Dendritic cell treated with granulocyte-macrophage colony-stimulating factor and Interleukin-4, amounts not matched to agents 40 ng/mL and 50 ng/mL, for 4 days (primary cell): ENCODE results near the gene STXBP1.

Experiments
- H3K27ac Mint-ChIP-seq: one replicate; pipeline ENCODE4 v1.8.0; 2022; ENCODE audit warnings: mild to moderate bottlenecking, mixed read lengths
- H3K27me3 Mint-ChIP-seq: one replicate; pipeline ENCODE4 v1.8.0; 2022; ENCODE audit warnings: mild to moderate bottlenecking, mixed read lengths
- H3K36me3 Mint-ChIP-seq: one replicate; pipeline ENCODE4 v1.8.0; 2022; ENCODE audit warnings: low read depth, mixed read lengths
- H3K4me1 Mint-ChIP-seq: one replicate; pipeline ENCODE4 v1.8.0; 2022; ENCODE audit warnings: low read depth, mixed read lengths
- H3K4me3 Mint-ChIP-seq: one replicate; pipeline ENCODE4 v1.8.0; 2022; ENCODE audit warnings: mild to moderate bottlenecking, moderate library complexity, mixed read lengths
- H3K9me3 Mint-ChIP-seq: one replicate; pipeline ENCODE4 v1.8.0; 2022; ENCODE audit warnings: mixed read lengths
- intact Hi-C: fragments of 100-400 bp; cut with micrococcal nuclease; formaldehyde crosslinking; loops from one replicate; pipeline ENCODE4 v1.15.0; 2022

STXBP1 gene

GRCh38 chr9:127707766-127708165, 95.7 kb downstream of the STXBP1 start:
- no peak overlapping the region for H3K27ac Mint-ChIP-seq
- intact Hi-C loops: no loop called here

GRCh38 chr9:127708952-127709587, 97.0 kb downstream of the STXBP1 start:
- Mint-ChIP-seq H3K4me1 (peaks cover 24% of the 10 kb centered on the region), H3K27ac (no peak overlapping the region), H3K4me3 (no peak overlapping the region), H3K27me3 (peaks cover 23% of the 10 kb centered on the region), H3K9me3 (peaks cover 8% of the 10 kb centered on the region), H3K36me3 (peaks cover 13% of the 10 kb centered on the region)
- intact Hi-C loops: no loop called here

More at GRCh38 chr9:127707766-127708165, 95.7 kb downstream of the STXBP1 start:
- Mint-ChIP-seq H3K27me3 (peaks cover 23% of the 10 kb centered on the region), H3K36me3 (peaks cover 13% of the 10 kb centered on the region), H3K4me3 (no peak overlapping the region), H3K9me3 (peaks cover 8% of the 10 kb centered on the region), H3K4me1 (peaks cover 24% of the 10 kb centered on the region)

GRCh38 chr9:127710204-127710783, 98.2 kb downstream of the STXBP1 start:
- intact Hi-C loops: no loop called here
- Mint-ChIP-seq H3K27ac (no peak overlapping the region), H3K9me3 (peaks cover 8% of the 10 kb centered on the region), H3K4me3 (no peak overlapping the region), H3K4me1 (peaks cover 30% of the 10 kb centered on the region), H3K27me3 (peaks cover 25% of the 10 kb centered on the region), H3K36me3 (peaks cover 17% of the 10 kb centered on the region)

- H3K4me3 Mint-ChIP-seq: no peak overlapping the region
- H3K9me3 Mint-ChIP-seq: peaks cover 8% of the 10 kb centered on the region
- intact Hi-C loops: no loop called here
- H3K4me1 Mint-ChIP-seq: peaks cover 36% of the 10 kb centered on the region
- H3K36me3 Mint-ChIP-seq: peaks cover 21% of the 10 kb centered on the region
- peaks cover 25% of the 10 kb centered on the region for H3K27me3 Mint-ChIP-seq
- H3K27ac Mint-ChIP-seq: no peak overlapping the region
These were observed 99.2 kb downstream of the STXBP1 start for GRCh38 chr9:127711226-127711701.

- Mint-ChIP-seq H3K27ac (no peak overlapping the region), H3K4me3 (no peak overlapping the region), H3K27me3 (peaks cover 24% of the 10 kb centered on the region), H3K36me3 (peaks cover 21% of the 10 kb centered on the region), H3K4me1 (peaks cover 34% of the 10 kb centered on the region), H3K9me3 (peaks cover 8% of the 10 kb centered on the region)
- intact Hi-C loops: no loop called here
These were observed 99.8 kb downstream of the STXBP1 start for GRCh38 chr9:127711831-127712274.

GRCh38 chr9:127712371-127712770, 100.3 kb downstream of the STXBP1 start:
- Mint-ChIP-seq H3K27me3 (peaks cover 23% of the 10 kb centered on the region), H3K9me3 (peaks cover 8% of the 10 kb centered on the region), H3K27ac (no peak overlapping the region), H3K36me3 (peaks cover 21% of the 10 kb centered on the region), H3K4me1 (peaks cover 30% of the 10 kb centered on the region), H3K4me3 (no peak overlapping the region)
- intact Hi-C loops: no loop called here

- Mint-ChIP-seq H3K27ac (no peak overlapping the region), H3K36me3 (peaks cover 21% of the 10 kb centered on the region), H3K4me3 (no peak overlapping the region), H3K4me1 (peaks cover 30% of the 10 kb centered on the region), H3K9me3 (peaks cover 8% of the 10 kb centered on the region), H3K27me3 (peaks cover 23% of the 10 kb centered on the region)
- intact Hi-C loops: no loop called here
These were observed 100.8 kb downstream of the STXBP1 start for GRCh38 chr9:127712867-127713266.

- peaks cover 21% of the 10 kb centered on the region for H3K36me3 Mint-ChIP-seq
- peak overlapping the region; percentile 90 for H3K27ac Mint-ChIP-seq
- peaks cover 21% of the 10 kb centered on the region for H3K27me3 Mint-ChIP-seq
- peaks cover 30% of the 10 kb centered on the region for H3K4me1 Mint-ChIP-seq
- H3K4me3 Mint-ChIP-seq: peak overlapping the region; percentile 60
- H3K9me3 Mint-ChIP-seq: no peaks in the 10 kb centered on the region
- intact Hi-C loops: no loop called here
These were observed 102.1 kb downstream of the STXBP1 start for GRCh38 chr9:127714020-127714750.

- H3K9me3 Mint-ChIP-seq: no peaks in the 10 kb centered on the region
- intact Hi-C loops: loop anchor here (1.0 kb wide), 2 partner anchors 16 to 19 kb away; no protein-coding TSS in a partner anchor
- peaks cover 21% of the 10 kb centered on the region for H3K36me3 Mint-ChIP-seq
- H3K27ac Mint-ChIP-seq: peak overlapping the region; percentile 90
- H3K4me3 Mint-ChIP-seq: peak overlapping the region; percentile 98
- peaks cover 18% of the 10 kb centered on the region for H3K27me3 Mint-ChIP-seq
- H3K4me1 Mint-ChIP-seq: peaks cover 38% of the 10 kb centered on the region
These were observed 102.9 kb downstream of the STXBP1 start for GRCh38 chr9:127714951-127715469.

GRCh38 chr9:127715470-127716337, 103.6 kb downstream of the STXBP1 start, which contains the start of the genes PTRH1 and TTC16:
Gene PTRH1, minus strand, starts transcription at chr9:127715663. Its CDS starts 24 bp downstream, at chr9:127715639.
Gene TTC16, plus strand, starts transcription at chr9:127716079. Its CDS starts 67 bp downstream, at chr9:127716146.
- Mint-ChIP-seq H3K4me3 (peak within 1 kb of the TSS; percentile 98), H3K27me3 (peaks cover 13% of the 10 kb centered on the region), H3K36me3 (peaks cover 21% of the 10 kb centered on the region), H3K9me3 (no peaks in the 10 kb centered on the region), H3K27ac (peak within 1 kb of the TSS; percentile 90), H3K4me1 (peaks cover 42% of the 10 kb centered on the region)
- intact Hi-C loops: loop anchor here (1.0 kb wide), 2 partner anchors 16 to 19 kb away; no protein-coding TSS in a partner anchor

GRCh38 chr9:127716412-127716811, 104.3 kb downstream of the STXBP1 start:
- intact Hi-C loops: no loop called here
- H3K4me3 Mint-ChIP-seq: no peak overlapping the region

GRCh38 chr9:127717766-127718165, 105.7 kb downstream of the STXBP1 start:
- H3K27ac Mint-ChIP-seq: no peak overlapping the region
- intact Hi-C loops: no loop called here
- peaks cover 30% of the 10 kb centered on the region for H3K4me1 Mint-ChIP-seq
- H3K27me3 Mint-ChIP-seq: peaks cover 8% of the 10 kb centered on the region
- no peak overlapping the region for H3K4me3 Mint-ChIP-seq
- H3K9me3 Mint-ChIP-seq: no peaks in the 10 kb centered on the region
- peaks cover 8% of the 10 kb centered on the region for H3K36me3 Mint-ChIP-seq

More at GRCh38 chr9:127716412-127716811, 104.3 kb downstream of the STXBP1 start:
- peaks cover 43% of the 10 kb centered on the region for H3K4me1 Mint-ChIP-seq
- no peaks in the 10 kb centered on the region for H3K9me3 Mint-ChIP-seq
- H3K27me3 Mint-ChIP-seq: peaks cover 9% of the 10 kb centered on the region
- H3K36me3 Mint-ChIP-seq: peaks cover 21% of the 10 kb centered on the region
- peak overlapping the region; percentile 90 for H3K27ac Mint-ChIP-seq
